ENCODE measurements around the gene IFIT1B. TPM values are rescaled to one million over a fixed set of nuclear protein-coding genes. Genes with fewer than 3 reads are reported as not detected.

Gene IFIT1B
- total RNA-seq, 3 donors from 2014 or later (not counting 1 experiment from before 2014, with no cell fraction given): not detected

- Histone ChIP-seq H3K27ac (ENCODE audit: low read length) (peak overlapping the region; percentile 79), H3K9me3 (ENCODE audit: control insufficient read depth, insufficient read depth, low read length) (no peaks in the 10 kb centered on the region), H3K27me3 (ENCODE audit: control insufficient read depth, insufficient read depth, low read length) (no peaks in the 10 kb centered on the region), H3K4me1 (ENCODE audit: control insufficient read depth, insufficient read depth, low read length) (peaks cover 22% of the 10 kb centered on the region), H3K4me3 (ENCODE audit: low read length) (peak overlapping the region; percentile 51), H3K36me3 (ENCODE audit: control insufficient read depth, insufficient read depth, low read length) (peaks cover 7% of the 10 kb centered on the region)
- no peaks in the 10 kb centered on the region for H3K36me3 Mint-ChIP-seq
- no peak for DNase-seq
- intact Hi-C loops (cut with micrococcal nuclease): loop anchor here (10.0 kb wide), 1 partner anchor 291 kb away; the partner anchor contains the start of gene KIF20B
- no peaks in the 10 kb centered on the region for H3K27me3 Mint-ChIP-seq (ENCODE audit: low read depth in 2 of 2)
- H3K4me3 Mint-ChIP-seq: peak overlapping the region; percentile 92
- WGBS (ENCODE audit: insufficient coverage): 81% methylated on average over 7 of the region's 7 CpGs
- peaks cover 38 to 43% of the 10 kb centered on the region in 2 donors for H3K4me1 Mint-ChIP-seq
- H3K27ac Mint-ChIP-seq: peak overlapping the region; percentile 90 to 95
- no peak for ATAC-seq
- no peak for TF ChIP-seq CTCF (IDR thresholded peaks at IDR 0.05)
- no peaks in the 10 kb centered on the region for H3K9me3 Mint-ChIP-seq
Observed at GRCh38 chr10:89413398-89413912, 35.6 kb downstream of the IFIT1B start.

GRCh38 chr10:89414146-89414878 lies 36.5 kb downstream of the IFIT1B start, which contains the start of gene IFIT5:
Gene IFIT5, plus strand, starts transcription at chr10:89414568. Its CDS starts 231 bp downstream, at chr10:89414799.
- no peak for TF ChIP-seq CTCF (IDR thresholded peaks at IDR 0.05)
- ATAC-seq (peak; percentile 76 to 87 (median 82)), DNase-seq (peak; percentile 66 to 82)
- H3K36me3 Mint-ChIP-seq: no peaks in the 10 kb centered on the region
- no peaks in the 10 kb centered on the region for H3K27me3 Mint-ChIP-seq (ENCODE audit: low read depth in 2 of 2)
- H3K4me3 Mint-ChIP-seq: peak within 1 kb of the TSS; percentile 92
- Histone ChIP-seq H3K27me3 (ENCODE audit: control insufficient read depth, insufficient read depth, low read length) (no peaks in the 10 kb centered on the region), H3K4me3 (ENCODE audit: low read length) (peak within 1 kb of the TSS; percentile 51), H3K9me3 (ENCODE audit: control insufficient read depth, insufficient read depth, low read length) (no peaks in the 10 kb centered on the region), H3K36me3 (ENCODE audit: control insufficient read depth, insufficient read depth, low read length) (peaks cover 8% of the 10 kb centered on the region), H3K27ac (ENCODE audit: low read length) (peak within 1 kb of the TSS; percentile 79), H3K4me1 (ENCODE audit: control insufficient read depth, insufficient read depth, low read length) (peaks cover 22% of the 10 kb centered on the region)
- intact Hi-C loops (cut with micrococcal nuclease): loop anchor here (1.0 to 10.0 kb wide), 4 partner anchors 22 to 290 kb away; partner anchors contain the start of genes IFIT1 and KIF20B
- H3K4me1 Mint-ChIP-seq: peaks cover 38 to 44% of the 10 kb centered on the region in 2 donors
- H3K9me3 Mint-ChIP-seq: no peaks in the 10 kb centered on the region
- peak within 1 kb of the TSS; percentile 90 to 95 for H3K27ac Mint-ChIP-seq
- WGBS (ENCODE audit: insufficient coverage): under 1% methylated on average over 48 of the region's 48 CpGs

- intact Hi-C loops (cut with micrococcal nuclease): loop anchor here (1.0 to 10.0 kb wide), 4 partner anchors 23 to 290 kb away; partner anchors contain the start of genes IFIT1 and KIF20B
- no peaks in the 10 kb centered on the region for H3K9me3 ChIP-seq (ENCODE audit: control insufficient read depth, insufficient read depth, low read length)
- ATAC-seq (peak; percentile 45 to 54 (median 46)), DNase-seq (peak; percentile 44 to 75)
- TF ChIP-seq CTCF (IDR thresholded peaks at IDR 0.05): no peak
- Mint-ChIP-seq H3K4me1 (peaks cover 38 to 47% of the 10 kb centered on the region in 2 donors), H3K36me3 (no peaks in the 10 kb centered on the region), H3K4me3 (peak overlapping the region; percentile 92), H3K9me3 (no peaks in the 10 kb centered on the region), H3K27ac (peak overlapping the region; percentile 90 to 95), H3K27me3 (ENCODE audit: low read depth in 2 of 2) (no peaks in the 10 kb centered on the region)
- H3K27me3 ChIP-seq (ENCODE audit: control insufficient read depth, insufficient read depth, low read length): no peaks in the 10 kb centered on the region
- H3K4me3 ChIP-seq (ENCODE audit: low read length): peak overlapping the region; percentile 51
- 2% methylated on average over 66 of the region's 66 CpGs for WGBS (ENCODE audit: insufficient coverage)
- peaks cover 22% of the 10 kb centered on the region for H3K4me1 ChIP-seq (ENCODE audit: control insufficient read depth, insufficient read depth, low read length)
- peak overlapping the region; percentile 79 for H3K27ac ChIP-seq (ENCODE audit: low read length)
- H3K36me3 ChIP-seq (ENCODE audit: control insufficient read depth, insufficient read depth, low read length): peaks cover 8% of the 10 kb centered on the region
Observed at GRCh38 chr10:89414879-89415821, 37.3 kb downstream of the IFIT1B start.
